Neural crest cell (in vitro differentiated cells): ENCODE measurements around the gene SLC35F2. TPM values are rescaled to one million over a fixed set of nuclear protein-coding genes. Genes with fewer than 3 reads are reported as not detected.
"Not testable (repeated sequence)": the region's sequence is repeated elsewhere in the genome, so short reads cannot be mapped to it uniquely, and the experiment has no call there.

Experiments used
- DNase-seq: peaks from one replicate; pipeline ENCODE4 v3.0.0; 2021; ENCODE audit warnings: low read depth, mixed read lengths, low spot score
- H3K27ac Mint-ChIP-seq: one replicate; pipeline ENCODE4 v1.8.0; 2021; ENCODE audit warnings: mild to moderate bottlenecking, mixed read lengths; ENCODE audit not compliant: unreplicated experiment
- H3K27me3 Mint-ChIP-seq: 2 replicates; pipeline ENCODE4 v1.8.0; 2021; ENCODE audit warnings: low read depth, mild to moderate bottlenecking, mixed read lengths
- H3K36me3 Mint-ChIP-seq: 2 replicates; pipeline ENCODE4 v1.8.0; 2021; ENCODE audit warnings: low read depth, mild to moderate bottlenecking, mixed read lengths
- H3K4me1 Mint-ChIP-seq: 2 replicates; pipeline ENCODE4 v1.8.0; 2021; ENCODE audit warnings: mixed read lengths
- H3K4me3 Mint-ChIP-seq: one replicate; pipeline ENCODE4 v1.8.0; 2021; ENCODE audit warnings: mild to moderate bottlenecking, mixed read lengths
- H3K9me3 Mint-ChIP-seq: 2 replicates; pipeline ENCODE4 v1.8.0; 2021; ENCODE audit warnings: mixed read lengths
- CTCF ChIP-seq: fragments of 200-600 bp; sonication (generic); conservative IDR thresholded peaks from 2 replicates; pipeline ENCODE4 v1.5.0; 2021; ENCODE audit warnings: antibody characterized with exemption, mild to moderate bottlenecking
- total RNA-seq: library from RNA; stranded (reverse); gene quantifications from 2 replicates; pipeline ENCODE4 v1.2.1, GENCODE V29; 2021

SLC35F2 gene
- total RNA-seq, 1 donor from 2014 or later, result 18.5 TPM

- H3K9me3 Mint-ChIP-seq, result no peaks in the 10 kb centered on the region
- H3K27me3 Mint-ChIP-seq, result peaks cover 30% of the 10 kb centered on the region
- peaks cover 3% of the 10 kb centered on the region for H3K4me1 Mint-ChIP-seq
- H3K36me3 Mint-ChIP-seq, result no peaks in the 10 kb centered on the region
- no peak overlapping the region for H3K27ac Mint-ChIP-seq
- no peak for TF ChIP-seq CTCF
- H3K4me3 Mint-ChIP-seq, result no peak overlapping the region
- no peak for DNase-seq
These were observed 6.0 kb upstream of the SLC35F2 start for GRCh38 chr11:107864591-107864990.

- peak; percentile 26 for TF ChIP-seq CTCF
- no peak for DNase-seq
- Mint-ChIP-seq H3K4me1 (peaks cover 27% of the 10 kb centered on the region), H3K27ac (no peak overlapping the region), H3K9me3 (no peaks in the 10 kb centered on the region), H3K27me3 (peaks cover 65% of the 10 kb centered on the region), H3K36me3 (no peaks in the 10 kb centered on the region), H3K4me3 (peak overlapping the region; percentile 80)
These were observed 2.1 kb upstream of the SLC35F2 start for GRCh38 chr11:107860688-107861087.

GRCh38 chr11:107860240-107860620 lies 1.6 kb upstream of the SLC35F2 start:
- Mint-ChIP-seq H3K27me3 (peaks cover 68% of the 10 kb centered on the region), H3K4me3 (peak overlapping the region; percentile 80), H3K4me1 (peaks cover 27% of the 10 kb centered on the region)
- not testable (repeated sequence) for H3K9me3 Mint-ChIP-seq, H3K27ac Mint-ChIP-seq, H3K36me3 Mint-ChIP-seq, DNase-seq

- Mint-ChIP-seq H3K9me3 (no peaks in the 10 kb centered on the region), H3K36me3 (no peaks in the 10 kb centered on the region), H3K27me3 (peaks cover 68% of the 10 kb centered on the region), H3K4me1 (peaks cover 27% of the 10 kb centered on the region), H3K4me3 (peak overlapping the region; percentile 95), H3K27ac (no peak overlapping the region)
- TF ChIP-seq CTCF, result no peak
- DNase-seq, result no peak
These were observed 1.1 kb upstream of the SLC35F2 start for GRCh38 chr11:107859459-107860239.

GRCh38 chr11:107857550-107858216 lies 904 bp downstream of the SLC35F2 start:
- peaks cover 64% of the 10 kb centered on the region for H3K27me3 Mint-ChIP-seq
- TF ChIP-seq CTCF, result no peak
- peak; percentile 11 for DNase-seq
- H3K27ac Mint-ChIP-seq, result peak overlapping the region; percentile 90
- H3K9me3 Mint-ChIP-seq, result no peaks in the 10 kb centered on the region
- peak overlapping the region; percentile 95 for H3K4me3 Mint-ChIP-seq
- peaks cover 27% of the 10 kb centered on the region for H3K4me1 Mint-ChIP-seq
- no peaks in the 10 kb centered on the region for H3K36me3 Mint-ChIP-seq

- Mint-ChIP-seq H3K9me3 (no peaks in the 10 kb centered on the region), H3K4me1 (peaks cover 27% of the 10 kb centered on the region), H3K4me3 (peak overlapping the region; percentile 78), H3K27ac (no peak overlapping the region), H3K27me3 (peaks cover 61% of the 10 kb centered on the region), H3K36me3 (no peaks in the 10 kb centered on the region)
- no peak for DNase-seq
- TF ChIP-seq CTCF, result no peak
These were observed 1.5 kb downstream of the SLC35F2 start for GRCh38 chr11:107856981-107857517.
